ENCODE data around the gene SPRED3. TPM values are rescaled to one million over a fixed set of nuclear protein-coding genes. Genes with fewer than 3 reads are reported as not detected.

SPRED3 gene
- total and polyA plus RNA-seq, 4 donors = under 0.01 to 0.09 TPM; not detected in 2

GRCh38 chr19:38395381-38396114, 7.1 kb downstream of the SPRED3 start:
- Histone ChIP-seq H3K4me1 (ENCODE audit: control insufficient read depth in 4 of 4, insufficient read depth in 4 of 4, low read length in 3 of 4) (no peaks in the 10 kb centered on the region), H3K9ac (ENCODE audit: low read depth in 1 of 2, low read length in 2 of 2) (no peak overlapping the region), H3K9me3 (ENCODE audit: control insufficient read depth in 4 of 4, low read length in 3 of 4) (no peaks in the 10 kb centered on the region), H3K27me3 (ENCODE audit: control insufficient read depth in 4 of 4, insufficient read depth in 4 of 4, low read length in 3 of 4) (peaks cover 0 to 5% (median 0%) of the 10 kb centered on the region in 4 donors), H3K36me3 (ENCODE audit: control insufficient read depth in 4 of 4, insufficient read depth in 3 of 4, low read depth in 1 of 4, low read length in 3 of 4) (no peaks in the 10 kb centered on the region), H3K27ac (ENCODE audit: low read depth in 1 of 2, low read length in 2 of 2) (no peak overlapping the region), H3K4me3 (ENCODE audit: low read depth in 1 of 3, low read length in 3 of 3) (no peak overlapping the region)
- no peak for TF ChIP-seq EGR1 (IDR thresholded peaks at IDR 0.05; ENCODE audit: low read depth in 2 of 2)
- no peak for TF ChIP-seq CTCF (IDR thresholded peaks at IDR 0.05; ENCODE audit: low read depth, low read length, missing input control)
- no peak for TF ChIP-seq FOXA2 (IDR thresholded peaks at IDR 0.05)
- no peak for TF ChIP-seq HNF4G (IDR thresholded peaks at IDR 0.05)
- TF ChIP-seq HNF4A (conservative IDR thresholded peaks at IDR 0.05) = no peak
- no peak for TF ChIP-seq NR2F2 (IDR thresholded peaks at IDR 0.05)
- TF ChIP-seq ZBTB33 (IDR thresholded peaks at IDR 0.05) = no peak
- TF ChIP-seq RXRA (IDR thresholded peaks at IDR 0.05) = no peak
- no peak for TF ChIP-seq GABPA (IDR thresholded peaks at IDR 0.05 in 1 of 2, conservative IDR thresholded peaks at IDR 0.05 in 1 of 2)
- no peak for TF ChIP-seq JUND (IDR thresholded peaks at IDR 0.05)
- TF ChIP-seq RAD21 (IDR thresholded peaks at IDR 0.05) = no peak
- no peak for TF ChIP-seq REST (IDR thresholded peaks at IDR 0.05)
- TF ChIP-seq MAX (IDR thresholded peaks at IDR 0.05) = no peak
- no peak for TF ChIP-seq SP1 (IDR thresholded peaks at IDR 0.05)
- TF ChIP-seq ATF3 (IDR thresholded peaks at IDR 0.05) = no peak
- no peak for TF ChIP-seq YY1 (IDR thresholded peaks at IDR 0.05)
- no peak for TF ChIP-seq FOXA1 (IDR thresholded peaks at IDR 0.05)
- no peak for TF ChIP-seq TAF1 (conservative IDR thresholded peaks at IDR 0.05)
- 7% methylated on average over 86 of the region's 86 CpGs for WGBS
- DNase-seq (ENCODE audit: low spot score) = no peak

Measured in liver (tissue), 9 donors.